Activated effector memory CD4-positive, alpha-beta T cell treated with Interleukin-2 at 50 U/mL for 16 hours (primary cell): ENCODE measurements around the gene AGO1.
"Not testable (repeated sequence)": the region's sequence is repeated elsewhere in the genome, so short reads cannot be mapped to it uniquely, and the experiment has no call there.

Experiments used
- DNase-seq: peaks from one replicate; pipeline ENCODE4 v3.0.0-alpha.2; 2020

AGO1 gene

GRCh38 chr1:35882945-35883634 lies at the start of gene AGO1:
Gene AGO1, plus strand, starts transcription at chr1:35883209. Its CDS starts 213 bp downstream, at chr1:35883422.
- peak; percentile 95 for DNase-seq

GRCh38 chr1:35833395-35833794 lies 49.6 kb upstream of the AGO1 start:
- no peak for DNase-seq

DNA sequence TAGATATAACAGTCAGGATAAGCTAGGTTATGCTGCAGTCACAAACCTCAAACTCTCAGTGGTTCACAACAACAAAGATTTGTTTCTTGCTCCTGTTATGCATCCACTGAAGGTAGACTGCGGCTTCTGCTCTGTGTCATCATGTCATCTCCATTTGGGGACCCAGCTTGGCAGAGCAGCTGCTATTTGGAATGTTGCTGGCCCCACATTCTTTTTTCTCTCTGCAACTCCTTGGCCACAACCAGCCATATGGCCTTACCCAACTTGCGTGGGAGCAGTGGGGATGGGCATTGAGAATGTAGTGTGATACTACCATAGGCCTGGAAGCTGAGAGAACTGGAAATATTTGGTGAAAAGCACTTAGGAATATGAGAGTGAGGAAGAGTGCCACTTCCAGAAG lies 48.8 kb upstream of the AGO1 start:
- no peak for DNase-seq

- no peak for DNase-seq
Measured at GRCh38 chr1:35835398-35835797, 47.6 kb upstream of the AGO1 start.

GRCh38 chr1:35836734-35837133 lies 46.3 kb upstream of the AGO1 start:
- DNase-seq, result no peak

DNA sequence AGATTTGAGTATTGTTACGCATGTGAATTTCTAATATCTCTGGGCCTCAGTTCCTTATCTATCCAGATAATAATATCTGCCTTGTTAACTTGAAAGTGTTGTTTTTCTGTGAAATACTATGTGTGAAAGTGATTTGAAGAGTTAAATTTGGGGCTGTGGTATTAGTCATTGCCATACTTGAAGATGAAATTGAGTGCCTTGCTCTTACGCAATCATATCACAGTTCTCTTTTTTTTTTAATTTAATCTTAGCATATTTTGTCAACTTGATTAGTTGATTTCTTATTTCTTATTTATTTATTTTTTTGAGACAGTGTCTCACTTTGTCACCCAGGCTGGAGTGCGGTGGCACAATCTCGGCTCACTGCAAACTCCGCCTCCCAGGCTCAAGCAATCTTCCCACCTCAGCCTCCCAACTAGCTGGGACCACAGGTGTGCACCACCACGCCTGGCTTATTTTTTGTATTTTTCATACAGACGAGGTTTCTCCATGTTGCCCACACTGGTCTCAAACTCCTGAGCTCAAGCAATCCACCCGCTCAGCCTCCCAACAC lies 44.2 kb upstream of the AGO1 start:
- DNase-seq, result no peak

DNA sequence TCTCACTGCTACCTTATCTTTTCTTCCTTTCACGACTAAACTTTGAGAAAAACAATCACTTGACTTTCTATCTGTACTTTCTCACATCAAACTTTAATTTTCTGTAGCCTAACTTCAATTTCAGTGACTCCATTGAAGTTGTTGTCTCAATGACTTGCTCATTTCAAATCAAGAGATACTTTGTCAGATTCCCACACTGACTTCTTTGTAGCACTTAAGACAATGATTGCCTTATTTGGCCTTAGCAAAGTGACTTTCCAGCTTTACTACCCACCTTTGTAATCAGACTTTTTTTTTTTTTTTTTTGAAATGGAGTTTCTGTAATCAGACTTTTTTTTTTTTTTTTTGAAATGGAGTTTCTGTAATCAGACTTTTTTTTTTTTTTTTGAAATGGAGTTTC lies 38.2 kb upstream of the AGO1 start:
- DNase-seq, result no peak

DNA sequence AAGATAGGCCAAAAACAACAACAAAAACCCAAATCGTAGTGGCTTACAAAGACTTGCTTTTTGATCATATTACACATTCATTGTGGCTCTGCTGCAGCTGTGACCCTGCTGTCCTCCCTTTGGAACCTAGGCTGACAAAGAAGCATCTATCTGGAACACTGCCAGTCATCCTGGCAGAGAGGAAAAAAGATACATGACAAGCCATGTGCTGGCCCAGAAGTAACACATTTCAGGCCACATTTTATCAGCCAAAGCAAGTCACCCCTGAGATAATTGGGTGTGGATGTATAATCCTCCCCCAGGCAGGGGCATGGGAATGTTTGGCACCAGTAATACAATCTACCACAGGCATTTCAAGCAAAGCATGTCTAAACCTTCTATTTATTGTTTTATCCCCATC lies 37.2 kb upstream of the AGO1 start:
- DNase-seq, result no peak

DNA sequence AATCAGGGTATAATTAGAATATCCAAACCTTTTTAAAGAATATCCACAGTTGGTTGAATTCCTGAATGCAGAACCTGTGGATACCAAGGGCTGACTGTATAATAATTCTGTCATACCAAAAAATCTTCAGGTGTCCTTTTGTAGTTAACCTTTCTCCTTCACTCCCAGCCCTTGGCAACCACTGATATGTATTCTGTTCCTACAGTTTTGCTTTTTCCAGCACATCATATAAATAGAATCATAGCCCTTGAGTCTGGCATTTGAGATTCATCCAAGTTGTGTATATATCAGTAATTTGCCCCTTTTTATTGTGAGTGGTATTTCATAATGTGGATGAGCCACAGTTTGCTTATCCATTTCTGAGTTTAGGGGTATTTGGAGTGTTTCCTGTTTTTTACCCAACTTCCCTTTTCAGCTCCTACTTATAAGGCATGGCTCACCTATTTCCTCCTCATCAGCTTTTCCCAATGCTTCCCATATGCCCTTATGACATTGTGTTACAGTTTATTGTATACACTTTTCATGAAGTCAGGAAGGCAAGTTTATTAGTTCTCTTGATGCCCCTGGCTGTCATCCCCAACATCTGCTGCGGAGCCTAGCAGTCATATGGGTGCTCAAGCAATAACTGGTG lies 35.0 kb upstream of the AGO1 start:
- no peak for DNase-seq

- DNase-seq, result no peak
Measured at GRCh38 chr1:35850051-35850450, 33.0 kb upstream of the AGO1 start.

DNA sequence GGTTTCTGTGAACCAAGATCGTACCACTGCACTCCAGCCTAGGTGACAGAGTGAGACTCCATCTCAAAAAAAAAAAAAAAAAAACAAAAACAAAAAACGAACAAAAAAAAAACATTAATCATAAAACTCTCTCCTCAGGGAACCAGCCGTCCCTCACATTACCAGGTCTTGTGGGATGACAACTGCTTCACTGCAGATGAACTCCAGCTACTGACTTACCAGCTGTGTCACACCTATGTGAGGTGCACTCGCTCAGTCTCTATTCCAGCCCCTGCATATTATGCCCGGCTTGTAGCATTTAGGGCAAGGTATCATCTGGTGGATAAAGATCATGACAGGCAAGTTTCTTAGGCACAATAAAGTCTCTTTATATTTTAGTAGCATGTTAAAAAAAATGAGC lies 32.3 kb upstream of the AGO1 start:
- DNase-seq, result no peak

- DNase-seq, result no peak
Measured at GRCh38 chr1:35851132-35851869, 31.7 kb upstream of the AGO1 start.

DNA sequence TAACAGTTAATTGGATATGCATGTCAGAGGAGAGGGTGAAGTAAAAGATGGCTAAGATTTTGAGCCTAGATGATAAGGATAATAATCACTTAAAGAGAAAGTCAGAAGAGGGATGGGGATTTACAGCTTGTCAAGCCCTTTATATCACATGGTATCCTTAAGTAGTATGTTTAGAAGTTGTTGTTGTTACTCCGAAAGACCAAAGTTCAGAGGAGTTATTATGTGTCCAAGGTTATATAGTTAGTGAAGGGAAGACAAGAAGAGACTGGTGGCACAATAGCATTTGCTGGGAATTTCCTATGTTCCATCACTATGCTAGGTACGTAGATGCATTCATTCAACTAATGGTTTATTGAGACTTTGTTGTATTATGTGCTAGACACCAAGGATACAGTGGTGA lies 30.8 kb upstream of the AGO1 start:
- DNase-seq, result no peak

GRCh38 chr1:35854989-35855700 lies 27.9 kb upstream of the AGO1 start:
- no peak for DNase-seq

GRCh38 chr1:35856964-35857363 lies 26.0 kb upstream of the AGO1 start:
- DNase-seq, result no peak

DNA sequence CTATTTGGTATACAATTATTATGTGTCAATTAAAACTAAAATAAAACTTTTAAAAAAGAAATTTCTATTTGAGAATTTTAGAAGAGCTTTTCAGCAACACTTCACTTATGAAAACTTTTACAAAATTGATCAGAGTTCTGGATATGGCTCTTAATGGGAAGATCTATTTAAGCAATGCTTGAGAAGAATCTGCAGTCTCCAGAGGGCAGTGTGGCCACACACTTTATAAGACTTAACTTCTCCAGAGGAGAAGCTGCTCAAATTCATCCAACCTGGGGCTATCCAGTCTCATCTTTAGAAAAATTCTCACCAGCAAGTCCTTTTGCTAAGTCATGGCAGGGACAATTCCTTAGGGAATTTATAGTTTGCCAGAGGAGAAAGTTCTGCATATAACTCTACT lies 25.2 kb upstream of the AGO1 start:
- no peak for DNase-seq

GRCh38 chr1:35860696-35861095 lies 22.3 kb upstream of the AGO1 start:
- DNase-seq, result no peak

- no peak for DNase-seq
Measured at GRCh38 chr1:35863136-35863535, 19.9 kb upstream of the AGO1 start.

DNA sequence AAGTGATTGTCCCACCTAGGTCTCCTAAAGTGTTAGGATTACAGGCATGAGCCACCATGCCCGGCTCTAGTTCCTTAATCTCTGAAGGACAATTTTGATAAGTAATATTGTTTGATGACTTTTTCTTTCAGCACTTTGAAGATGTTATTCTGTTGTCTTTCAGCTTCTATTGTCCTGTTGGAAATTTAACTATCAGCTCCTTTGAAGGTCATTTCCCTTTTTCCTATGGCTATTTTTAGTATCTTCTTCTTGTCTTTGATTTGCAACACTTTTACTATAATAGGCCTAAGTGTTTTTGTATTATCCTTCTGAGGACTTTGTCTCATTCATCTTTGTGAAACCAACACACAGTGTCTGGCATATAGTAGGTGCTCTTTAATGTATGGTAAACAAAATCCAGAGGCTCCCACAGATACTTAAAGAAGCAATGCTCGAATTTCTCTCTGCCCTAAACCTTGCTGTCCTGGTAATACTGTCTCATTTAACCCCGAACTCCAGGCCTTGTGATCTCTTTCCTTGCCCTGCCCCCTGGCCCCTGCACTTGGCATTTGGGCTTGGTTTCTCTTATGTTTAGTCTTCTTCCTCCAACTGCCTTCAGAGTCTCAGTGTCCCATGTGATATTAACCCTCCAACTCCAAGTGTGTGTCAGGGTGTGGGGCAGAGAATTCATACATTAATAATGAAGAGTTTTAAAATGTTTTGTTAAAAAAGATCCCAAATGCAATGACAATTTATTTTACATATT lies 19.0 kb upstream of the AGO1 start:
- no peak for DNase-seq

DNA sequence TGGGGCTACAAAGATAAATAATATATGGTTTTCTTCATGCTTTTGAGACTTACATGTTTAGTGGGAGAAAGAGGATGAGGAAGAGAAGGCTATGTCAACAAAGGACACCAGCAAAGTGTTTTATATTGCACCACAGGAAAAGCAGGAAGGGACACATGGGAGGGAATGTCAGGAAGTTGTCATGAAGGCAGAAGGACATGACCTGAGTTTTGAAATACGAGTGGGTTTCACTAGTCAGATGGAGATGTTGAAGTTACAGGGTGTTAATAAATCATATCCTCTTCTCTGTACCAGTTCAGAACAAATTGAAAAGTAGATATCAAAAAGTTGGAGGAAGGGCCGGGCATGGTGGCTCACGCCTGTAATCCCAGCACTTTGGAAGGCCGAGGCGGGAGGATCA lies 18.2 kb upstream of the AGO1 start:
- no peak for DNase-seq

DNA sequence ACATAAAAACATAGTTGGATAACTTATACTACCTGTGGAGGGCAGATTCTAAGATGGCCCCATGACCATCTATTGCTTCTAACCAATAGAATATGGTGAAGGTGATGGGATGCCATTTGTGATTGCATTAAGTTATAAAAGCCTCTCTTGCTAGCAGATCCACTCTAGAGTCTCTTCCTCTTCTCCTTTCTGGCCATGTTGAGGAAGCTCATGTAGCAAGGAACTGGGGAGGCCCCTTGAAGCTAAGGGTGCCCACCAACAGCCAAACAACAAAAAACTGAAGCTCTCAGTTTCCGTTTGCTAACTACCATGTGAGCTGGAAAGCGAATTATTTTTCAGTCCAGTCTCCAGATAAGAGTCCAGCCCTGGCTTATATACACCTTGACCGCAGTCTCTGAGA lies 16.0 kb upstream of the AGO1 start:
- no peak for DNase-seq

DNA sequence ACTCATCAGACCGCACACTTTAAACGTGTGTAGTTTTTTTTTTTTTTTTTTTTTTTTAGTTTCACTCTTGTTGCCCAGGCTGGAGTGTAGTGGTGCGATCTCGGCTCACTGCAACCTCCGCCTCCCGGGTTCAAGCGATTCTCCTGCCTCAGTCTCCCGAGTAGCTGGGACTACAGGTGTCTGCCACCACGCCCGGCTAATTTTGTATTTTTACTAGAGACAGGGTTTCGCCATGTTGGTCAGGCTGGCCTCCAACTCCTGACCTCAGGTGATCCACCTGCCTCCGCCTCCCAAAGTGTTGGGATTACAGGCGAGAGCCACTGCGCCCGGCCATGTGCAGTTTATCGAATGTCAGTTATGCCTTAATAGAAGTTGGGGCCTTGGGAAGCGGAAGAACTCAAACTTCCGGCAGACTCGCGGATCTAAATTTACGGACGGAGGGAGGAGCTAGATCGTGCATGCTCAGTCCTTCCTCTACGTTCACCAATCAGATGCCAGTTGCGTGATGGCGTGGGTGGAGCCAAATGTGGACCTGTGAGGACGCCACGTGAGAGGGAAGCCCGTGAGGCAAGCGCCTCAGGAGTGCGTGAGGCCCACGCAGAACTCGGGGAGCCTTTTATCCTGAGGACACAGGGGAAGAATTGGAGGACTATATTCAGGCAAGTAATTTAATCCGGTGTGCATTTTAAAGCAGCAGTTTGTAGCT lies 13.6 kb upstream of the AGO1 start:
- not testable (repeated sequence) for DNase-seq
